ENCODE results near the gene WDR37.

The WDR37 gene

DNA sequence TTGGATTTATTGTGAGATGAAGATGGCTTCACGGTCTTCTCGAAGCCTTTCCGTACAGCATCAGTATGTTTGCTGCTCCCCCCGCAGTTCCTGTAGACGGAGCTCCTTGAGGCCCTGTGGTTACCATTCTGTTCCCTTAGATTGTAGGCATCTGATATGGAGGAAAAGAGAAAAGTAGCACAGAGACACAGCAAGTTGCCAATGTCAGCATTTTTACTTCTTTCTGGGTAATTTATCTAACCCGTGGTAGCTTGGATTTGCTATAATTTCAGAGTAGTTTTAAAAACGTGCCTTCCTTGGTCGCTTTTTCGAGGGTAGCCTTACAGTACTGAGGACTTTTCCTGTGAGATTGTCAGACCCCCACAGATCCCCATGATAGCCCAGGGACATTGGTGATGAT lies 37.5 kb downstream of the WDR37 start:
- TF ChIP-seq CREB1 (IDR thresholded peaks at IDR 0.05; ENCODE audit: low read depth) (no peak), RAD21 (IDR thresholded peaks at IDR 0.05; ENCODE audit: low read depth) (no peak), EGR1 (IDR thresholded peaks at IDR 0.05) (no peak), TCF12 (IDR thresholded peaks at IDR 0.05; ENCODE audit: low read depth) (no peak), USF1 (IDR thresholded peaks at IDR 0.05) (no peak), EP300 (IDR thresholded peaks at IDR 0.05; ENCODE audit: borderline replicate concordance) (no peak), TEAD4 (IDR thresholded peaks at IDR 0.05) (no peak), NFIC (IDR thresholded peaks at IDR 0.05) (no peak), ZBTB7A (IDR thresholded peaks at IDR 0.05; ENCODE audit: low read depth) (no peak)
- TF ChIP-seq, protein P1, sequence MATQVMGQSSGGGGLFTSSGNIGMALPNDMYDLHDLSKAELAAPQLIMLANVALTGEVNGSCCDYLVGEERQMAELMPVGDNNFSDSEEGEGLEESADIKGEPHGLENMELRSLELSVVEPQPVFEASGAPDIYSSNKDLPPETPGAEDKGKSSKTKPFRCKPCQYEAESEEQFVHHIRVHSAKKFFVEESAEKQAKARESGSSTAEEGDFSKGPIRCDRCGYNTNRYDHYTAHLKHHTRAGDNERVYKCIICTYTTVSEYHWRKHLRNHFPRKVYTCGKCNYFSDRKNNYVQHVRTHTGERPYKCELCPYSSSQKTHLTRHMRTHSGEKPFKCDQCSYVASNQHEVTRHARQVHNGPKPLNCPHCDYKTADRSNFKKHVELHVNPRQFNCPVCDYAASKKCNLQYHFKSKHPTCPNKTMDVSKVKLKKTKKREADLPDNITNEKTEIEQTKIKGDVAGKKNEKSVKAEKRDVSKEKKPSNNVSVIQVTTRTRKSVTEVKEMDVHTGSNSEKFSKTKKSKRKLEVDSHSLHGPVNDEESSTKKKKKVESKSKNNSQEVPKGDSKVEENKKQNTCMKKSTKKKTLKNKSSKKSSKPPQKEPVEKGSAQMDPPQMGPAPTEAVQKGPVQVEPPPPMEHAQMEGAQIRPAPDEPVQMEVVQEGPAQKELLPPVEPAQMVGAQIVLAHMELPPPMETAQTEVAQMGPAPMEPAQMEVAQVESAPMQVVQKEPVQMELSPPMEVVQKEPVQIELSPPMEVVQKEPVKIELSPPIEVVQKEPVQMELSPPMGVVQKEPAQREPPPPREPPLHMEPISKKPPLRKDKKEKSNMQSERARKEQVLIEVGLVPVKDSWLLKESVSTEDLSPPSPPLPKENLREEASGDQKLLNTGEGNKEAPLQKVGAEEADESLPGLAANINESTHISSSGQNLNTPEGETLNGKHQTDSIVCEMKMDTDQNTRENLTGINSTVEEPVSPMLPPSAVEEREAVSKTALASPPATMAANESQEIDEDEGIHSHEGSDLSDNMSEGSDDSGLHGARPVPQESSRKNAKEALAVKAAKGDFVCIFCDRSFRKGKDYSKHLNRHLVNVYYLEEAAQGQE (IDR thresholded peaks at IDR 0.05; ENCODE audit: low read depth): no peak
- TF ChIP-seq, protein P2, sequence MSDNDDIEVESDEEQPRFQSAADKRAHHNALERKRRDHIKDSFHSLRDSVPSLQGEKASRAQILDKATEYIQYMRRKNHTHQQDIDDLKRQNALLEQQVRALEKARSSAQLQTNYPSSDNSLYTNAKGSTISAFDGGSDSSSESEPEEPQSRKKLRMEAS (IDR thresholded peaks at IDR 0.05): no peak

DNA sequence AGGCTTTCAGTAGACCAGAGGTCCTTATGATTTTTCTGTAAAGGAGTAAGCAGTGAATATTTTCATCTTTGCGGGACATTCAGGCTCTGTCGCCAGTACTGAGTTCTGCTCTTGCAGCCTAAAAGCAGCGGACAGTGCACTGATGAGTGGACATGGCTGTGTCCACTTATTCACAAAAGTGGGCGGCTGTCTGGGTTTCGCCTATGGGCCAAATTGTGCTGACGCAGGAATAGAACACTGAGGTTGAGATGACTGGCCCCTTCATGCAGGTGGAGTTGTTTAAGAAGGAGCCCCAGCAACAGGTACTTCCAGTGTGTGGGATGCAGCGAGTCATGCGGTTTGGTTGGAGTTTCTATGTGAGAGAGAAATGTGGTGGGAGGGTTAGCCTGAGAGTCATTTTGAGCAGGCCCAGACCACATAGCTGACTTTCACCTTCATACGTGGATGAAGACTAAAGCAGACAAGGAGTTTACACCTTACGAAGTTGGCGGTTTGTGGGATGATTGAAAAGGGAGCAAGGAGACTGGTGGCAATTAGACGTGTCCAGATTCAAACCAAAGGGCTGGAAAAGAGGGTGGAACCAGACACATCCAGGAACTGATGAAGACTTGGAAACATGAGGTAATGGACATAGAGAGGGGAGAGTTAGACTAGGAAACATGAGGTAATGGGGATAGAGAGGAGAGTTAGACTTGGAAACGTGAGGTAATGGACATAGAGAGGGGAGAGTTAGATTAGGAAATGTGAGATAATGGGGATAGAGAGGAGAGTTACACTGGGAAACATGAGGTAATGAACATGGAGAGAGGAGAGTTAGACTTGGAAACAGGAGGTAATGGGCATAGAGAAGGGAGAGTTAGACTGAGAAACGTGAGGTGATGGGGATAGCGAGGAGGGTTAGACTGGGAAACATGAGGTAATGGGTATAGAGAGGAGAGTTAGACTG lies 38.2 kb downstream of the WDR37 start:
- TF ChIP-seq CREB1 (IDR thresholded peaks at IDR 0.05; ENCODE audit: low read depth) (no peak), FOXM1 (IDR thresholded peaks at IDR 0.05; ENCODE audit: borderline replicate concordance, low read depth) (no peak), CEBPB (IDR thresholded peaks at IDR 0.05) (no peak), EP300 (IDR thresholded peaks at IDR 0.05; ENCODE audit: borderline replicate concordance) (no peak), TCF12 (IDR thresholded peaks at IDR 0.05; ENCODE audit: low read depth) (no peak), TAF1 (IDR thresholded peaks at IDR 0.05; ENCODE audit: low read depth) (no peak), ZBTB7A (IDR thresholded peaks at IDR 0.05; ENCODE audit: low read depth) (no peak)

DNA sequence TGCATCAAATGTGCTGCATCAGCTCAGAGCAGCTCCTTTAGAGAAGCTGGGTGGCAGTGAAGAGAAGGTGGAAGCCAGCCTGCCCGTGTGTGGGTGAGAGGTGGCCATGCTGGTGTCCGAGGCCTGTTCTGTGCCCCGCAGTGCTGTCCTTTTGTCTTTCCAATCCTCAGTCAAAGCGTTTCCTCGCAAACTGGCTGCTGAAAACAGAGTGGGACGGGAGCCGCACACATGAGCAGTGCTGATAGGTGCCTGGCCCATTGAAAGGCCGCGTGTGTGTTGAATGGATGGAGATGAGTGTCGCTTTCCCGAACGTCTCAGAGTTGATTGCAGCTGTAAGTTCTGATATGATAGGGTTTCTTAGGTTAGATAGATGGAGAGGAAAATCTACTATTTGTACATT lies 39.3 kb downstream of the WDR37 start:
- TF ChIP-seq, protein P1 (IDR thresholded peaks at IDR 0.05; ENCODE audit: low read depth): no peak
- TF ChIP-seq NFIC (IDR thresholded peaks at IDR 0.05) (no peak), RAD21 (IDR thresholded peaks at IDR 0.05; ENCODE audit: low read depth) (no peak), EP300 (IDR thresholded peaks at IDR 0.05; ENCODE audit: borderline replicate concordance) (no peak), YY1 (IDR thresholded peaks at IDR 0.05; ENCODE audit: low read depth) (no peak), ZBTB7A (IDR thresholded peaks at IDR 0.05; ENCODE audit: low read depth) (no peak), CREB1 (IDR thresholded peaks at IDR 0.05; ENCODE audit: low read depth) (no peak), FOXM1 (IDR thresholded peaks at IDR 0.05; ENCODE audit: borderline replicate concordance, low read depth) (no peak), TAF1 (IDR thresholded peaks at IDR 0.05; ENCODE audit: low read depth) (no peak)
- TF ChIP-seq, protein P2 (IDR thresholded peaks at IDR 0.05): no peak

- TF ChIP-seq EGR1 (IDR thresholded peaks at IDR 0.05) (no peak), FOXM1 (IDR thresholded peaks at IDR 0.05; ENCODE audit: borderline replicate concordance, low read depth) (no peak), CREB1 (IDR thresholded peaks at IDR 0.05; ENCODE audit: low read depth) (no peak), TEAD4 (IDR thresholded peaks at IDR 0.05) (no peak), CEBPB (IDR thresholded peaks at IDR 0.05) (no peak), YY1 (IDR thresholded peaks at IDR 0.05; ENCODE audit: low read depth) (no peak), NFIC (IDR thresholded peaks at IDR 0.05) (no peak), EP300 (IDR thresholded peaks at IDR 0.05; ENCODE audit: borderline replicate concordance) (no peak), ZBTB7A (IDR thresholded peaks at IDR 0.05; ENCODE audit: low read depth) (no peak), TCF12 (IDR thresholded peaks at IDR 0.05; ENCODE audit: low read depth) (no peak), TAF1 (IDR thresholded peaks at IDR 0.05; ENCODE audit: low read depth) (no peak)
- TF ChIP-seq, protein P1 (IDR thresholded peaks at IDR 0.05; ENCODE audit: low read depth): no peak
- TF ChIP-seq, protein P2 (IDR thresholded peaks at IDR 0.05): no peak
Measured at GRCh38 chr10:1096287-1096889, 40.2 kb downstream of the WDR37 start.

All from Ishikawa (cell line).